ENCODE results near the gene FGD5. TPM values are rescaled to one million over a fixed set of nuclear protein-coding genes. Genes with fewer than 3 reads are reported as not detected.

FGD5 gene
- total and polyA plus RNA-seq, 2 donors (not counting 1 experiment from before 2014, with no cell fraction given), result 0.03 to 0.50 TPM

- no peaks in the 10 kb centered on the region for H3K27me3 ChIP-seq (ENCODE audit: control insufficient read depth, insufficient read depth, low read length)
- TF ChIP-seq, protein P1, sequence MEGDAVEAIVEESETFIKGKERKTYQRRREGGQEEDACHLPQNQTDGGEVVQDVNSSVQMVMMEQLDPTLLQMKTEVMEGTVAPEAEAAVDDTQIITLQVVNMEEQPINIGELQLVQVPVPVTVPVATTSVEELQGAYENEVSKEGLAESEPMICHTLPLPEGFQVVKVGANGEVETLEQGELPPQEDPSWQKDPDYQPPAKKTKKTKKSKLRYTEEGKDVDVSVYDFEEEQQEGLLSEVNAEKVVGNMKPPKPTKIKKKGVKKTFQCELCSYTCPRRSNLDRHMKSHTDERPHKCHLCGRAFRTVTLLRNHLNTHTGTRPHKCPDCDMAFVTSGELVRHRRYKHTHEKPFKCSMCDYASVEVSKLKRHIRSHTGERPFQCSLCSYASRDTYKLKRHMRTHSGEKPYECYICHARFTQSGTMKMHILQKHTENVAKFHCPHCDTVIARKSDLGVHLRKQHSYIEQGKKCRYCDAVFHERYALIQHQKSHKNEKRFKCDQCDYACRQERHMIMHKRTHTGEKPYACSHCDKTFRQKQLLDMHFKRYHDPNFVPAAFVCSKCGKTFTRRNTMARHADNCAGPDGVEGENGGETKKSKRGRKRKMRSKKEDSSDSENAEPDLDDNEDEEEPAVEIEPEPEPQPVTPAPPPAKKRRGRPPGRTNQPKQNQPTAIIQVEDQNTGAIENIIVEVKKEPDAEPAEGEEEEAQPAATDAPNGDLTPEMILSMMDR (conservative IDR thresholded peaks at IDR 0.05 in 1 of 2, IDR thresholded peaks at IDR 0.05 in 1 of 2; ENCODE audit: low read depth in 1 of 2, low read length in 2 of 2), result no peak
- no peak for TF ChIP-seq EZH2 (IDR thresholded peaks at IDR 0.05; ENCODE audit: low read length, missing control alignments)
Measured at GRCh38 chr3:14843321-14843720, 24.6 kb downstream of the FGD5 start.

DNA sequence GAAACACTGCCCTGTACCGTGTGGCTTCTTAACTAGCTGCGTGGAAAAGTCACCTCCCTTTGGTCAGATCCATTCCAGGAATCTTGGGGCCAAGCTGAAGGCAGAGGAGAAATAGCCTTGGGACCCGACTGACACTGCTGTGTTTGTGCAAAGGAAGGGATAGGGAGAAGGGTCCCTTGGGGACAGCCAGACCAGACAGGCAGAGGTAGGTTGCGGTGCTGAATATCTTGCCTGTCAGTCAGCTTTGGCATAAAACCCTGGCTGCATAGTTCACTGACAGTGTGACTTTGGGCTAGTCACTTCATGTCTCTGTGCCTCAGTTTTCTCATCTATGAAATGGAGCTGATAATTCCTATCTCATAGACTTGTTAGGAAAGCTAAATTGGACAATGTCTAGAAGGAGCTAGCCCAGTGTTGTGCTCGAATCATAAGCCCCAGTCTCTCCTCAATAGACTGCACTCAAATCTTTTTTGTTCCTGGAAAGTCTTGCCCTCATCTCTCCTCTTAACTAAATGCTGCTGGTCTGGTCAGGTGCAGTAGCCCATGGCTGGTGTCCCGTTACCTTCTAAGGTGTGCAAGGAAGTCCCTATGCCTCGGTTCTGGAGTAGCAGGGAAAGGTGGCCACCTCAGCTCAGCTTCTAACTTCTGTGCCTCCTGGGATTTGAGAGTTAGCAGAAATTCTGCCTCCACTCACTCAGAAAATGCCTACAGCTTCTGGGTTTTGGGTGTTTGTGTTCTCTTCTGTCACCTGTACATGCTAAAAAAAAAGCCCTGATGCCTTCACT is 25.8 kb downstream of the FGD5 start:
- no peaks in the 10 kb centered on the region for H3K36me3 ChIP-seq (ENCODE audit: control insufficient read depth, insufficient read depth, low read length)
- H3K4me1 ChIP-seq (ENCODE audit: control insufficient read depth, extremely low read depth, insufficient read depth, low read length), result no peaks in the 10 kb centered on the region
- H3K9me3 ChIP-seq (ENCODE audit: control insufficient read depth, insufficient read depth, low read depth, low read length), result no peaks in the 10 kb centered on the region
- H2AFZ ChIP-seq (ENCODE audit: low read length), result no peak overlapping the region
- no peaks in the 10 kb centered on the region for H3K79me2 ChIP-seq (ENCODE audit: control insufficient read depth, insufficient read depth, low read length)
- no peak overlapping the region for H3K9ac ChIP-seq (ENCODE audit: insufficient read depth, low read length)
- H3K4me3 ChIP-seq (replicated peaks in 1 of 4; ENCODE audit: control extremely low read depth in 1 of 4, insufficient read depth in 1 of 4, low read depth in 3 of 4, low read length in 4 of 4), result no peak overlapping the region
- H4K20me1 ChIP-seq (ENCODE audit: control insufficient read depth, extremely low read depth, insufficient read depth, low read length), result no peaks in the 10 kb centered on the region
- H3K27ac ChIP-seq (ENCODE audit: insufficient read depth, low read length), result no peak overlapping the region
- H3K27me3 ChIP-seq (ENCODE audit: control insufficient read depth, insufficient read depth, low read length), result no peaks in the 10 kb centered on the region
- no peak for DNase-seq (ENCODE audit: low read depth in 2 of 2)
- no peak overlapping the region for H3K4me2 ChIP-seq (ENCODE audit: extremely low read depth, insufficient read depth, low read length)
- TF ChIP-seq, protein P1 (conservative IDR thresholded peaks at IDR 0.05 in 1 of 2, IDR thresholded peaks at IDR 0.05 in 1 of 2; ENCODE audit: low read depth in 1 of 2, low read length in 2 of 2), result no peak
- TF ChIP-seq EZH2 (IDR thresholded peaks at IDR 0.05; ENCODE audit: low read length, missing control alignments), result no peak

More at GRCh38 chr3:14843321-14843720, 24.6 kb downstream of the FGD5 start:
- Histone ChIP-seq H3K27ac (ENCODE audit: insufficient read depth, low read length) (no peak overlapping the region), H3K4me2 (ENCODE audit: extremely low read depth, insufficient read depth, low read length) (no peak overlapping the region), H3K4me1 (ENCODE audit: control insufficient read depth, extremely low read depth, insufficient read depth, low read length) (no peaks in the 10 kb centered on the region), H3K9me3 (ENCODE audit: control insufficient read depth, insufficient read depth, low read depth, low read length) (no peaks in the 10 kb centered on the region), H3K4me3 (replicated peaks in 1 of 4; ENCODE audit: control extremely low read depth in 1 of 4, insufficient read depth in 1 of 4, low read depth in 3 of 4, low read length in 4 of 4) (no peak overlapping the region), H3K9ac (ENCODE audit: insufficient read depth, low read length) (no peak overlapping the region), H4K20me1 (ENCODE audit: control insufficient read depth, extremely low read depth, insufficient read depth, low read length) (no peaks in the 10 kb centered on the region), H3K36me3 (ENCODE audit: control insufficient read depth, insufficient read depth, low read length) (no peaks in the 10 kb centered on the region), H2AFZ (ENCODE audit: low read length) (no peak overlapping the region), H3K79me2 (ENCODE audit: control insufficient read depth, insufficient read depth, low read length) (no peaks in the 10 kb centered on the region)
- no peak for DNase-seq (ENCODE audit: low read depth in 2 of 2)

DNA sequence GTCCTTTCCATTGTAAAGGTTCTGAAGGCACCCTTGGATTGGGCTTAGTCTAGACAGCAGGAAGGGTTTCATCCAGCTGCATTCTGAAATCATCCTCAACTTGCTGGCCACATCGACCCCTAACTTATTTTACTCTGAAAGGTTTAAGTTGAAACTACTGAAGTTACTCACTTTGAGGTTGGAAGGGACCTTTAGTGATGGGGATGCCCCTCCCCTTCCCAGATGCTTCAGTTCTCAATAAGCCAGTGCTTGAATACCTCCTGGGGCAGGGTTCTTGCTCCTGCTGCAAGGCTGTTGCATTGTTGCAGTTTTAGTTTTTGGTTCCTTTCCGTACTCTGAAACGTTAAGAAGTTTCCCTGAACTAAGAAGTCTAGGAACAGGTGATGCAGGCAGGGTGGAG is 26.4 kb downstream of the FGD5 start:
- Histone ChIP-seq H3K4me2 (ENCODE audit: extremely low read depth, insufficient read depth, low read length) (no peak overlapping the region), H3K4me1 (ENCODE audit: control insufficient read depth, extremely low read depth, insufficient read depth, low read length) (no peaks in the 10 kb centered on the region), H3K9me3 (ENCODE audit: control insufficient read depth, insufficient read depth, low read depth, low read length) (no peaks in the 10 kb centered on the region), H3K79me2 (ENCODE audit: control insufficient read depth, insufficient read depth, low read length) (no peaks in the 10 kb centered on the region), H3K27ac (ENCODE audit: insufficient read depth, low read length) (no peak overlapping the region), H3K9ac (ENCODE audit: insufficient read depth, low read length) (no peak overlapping the region), H3K36me3 (ENCODE audit: control insufficient read depth, insufficient read depth, low read length) (no peaks in the 10 kb centered on the region), H3K4me3 (replicated peaks in 1 of 4; ENCODE audit: control extremely low read depth in 1 of 4, insufficient read depth in 1 of 4, low read depth in 3 of 4, low read length in 4 of 4) (no peak overlapping the region), H2AFZ (ENCODE audit: low read length) (no peak overlapping the region), H3K27me3 (ENCODE audit: control insufficient read depth, insufficient read depth, low read length) (no peaks in the 10 kb centered on the region), H4K20me1 (ENCODE audit: control insufficient read depth, extremely low read depth, insufficient read depth, low read length) (no peaks in the 10 kb centered on the region)
- no peak for TF ChIP-seq EZH2 (IDR thresholded peaks at IDR 0.05; ENCODE audit: low read length, missing control alignments)
- TF ChIP-seq, protein P1 (conservative IDR thresholded peaks at IDR 0.05 in 1 of 2, IDR thresholded peaks at IDR 0.05 in 1 of 2; ENCODE audit: low read depth in 1 of 2, low read length in 2 of 2), result no peak
- DNase-seq (ENCODE audit: low read depth in 2 of 2), result no peak
